GM18526 (cell line): ENCODE results near the gene ROCK2.

Experiments
- POLR2A ChIP-seq: IDR thresholded peaks from 3 replicates; pipeline ENCODE4 v1.6.1; 2011; ENCODE audit not compliant: insufficient read length; ENCODE audit errors: extremely low read depth

The ROCK2 gene

GRCh38 chr2:11242542-11243174, 101.8 kb downstream of the ROCK2 start:
- TF ChIP-seq POLR2A, result no peak

GRCh38 chr2:11241412-11242203, 102.8 kb downstream of the ROCK2 start:
- TF ChIP-seq POLR2A, result no peak

- no peak for TF ChIP-seq POLR2A
These were observed 104.6 kb downstream of the ROCK2 start for GRCh38 chr2:11239666-11240462.

GRCh38 chr2:11239147-11239546, 105.3 kb downstream of the ROCK2 start:
- no peak for TF ChIP-seq POLR2A

- TF ChIP-seq POLR2A, result no peak
These were observed 107.3 kb downstream of the ROCK2 start for GRCh38 chr2:11237122-11237521.

- no peak for TF ChIP-seq POLR2A
These were observed 108.1 kb downstream of the ROCK2 start for GRCh38 chr2:11236335-11236734.

- TF ChIP-seq POLR2A, result no peak
These were observed 108.9 kb downstream of the ROCK2 start for GRCh38 chr2:11235583-11235982.

GRCh38 chr2:11234309-11234708, 110.1 kb downstream of the ROCK2 start:
- no peak for TF ChIP-seq POLR2A

GRCh38 chr2:11228692-11229091, 115.7 kb downstream of the ROCK2 start:
- no peak for TF ChIP-seq POLR2A

- TF ChIP-seq POLR2A, result no peak
These were observed 116.8 kb downstream of the ROCK2 start for GRCh38 chr2:11227595-11227994.

GRCh38 chr2:11224887-11225286, 119.5 kb downstream of the ROCK2 start:
- no peak for TF ChIP-seq POLR2A

GRCh38 chr2:11222845-11223244, 121.6 kb downstream of the ROCK2 start:
- TF ChIP-seq POLR2A, result no peak

- no peak for TF ChIP-seq POLR2A
These were observed 124.0 kb downstream of the ROCK2 start for GRCh38 chr2:11220445-11220844.

- TF ChIP-seq POLR2A, result no peak
These were observed 129.0 kb downstream of the ROCK2 start for GRCh38 chr2:11215407-11215806.

- TF ChIP-seq POLR2A, result no peak
These were observed 129.7 kb downstream of the ROCK2 start for GRCh38 chr2:11214770-11215169.

GRCh38 chr2:11213975-11214374, 130.5 kb downstream of the ROCK2 start:
- TF ChIP-seq POLR2A, result no peak
